AG09309 (cell line): Measurements from ENCODE around the gene DCANP1.

ENCODE experiments used
- DNase-seq: peaks from one replicate; pipeline ENCODE4 v3.0.0-alpha.2; 2010; ENCODE audit warnings: low read depth
- H3K4me3 ChIP-seq: 2 replicates; pipeline ENCODE4 v1.5.1; 2011; ENCODE audit warnings: mild to moderate bottlenecking, low read depth, low read length, moderate library complexity; ENCODE audit not compliant: control insufficient read depth
- CTCF ChIP-seq: IDR thresholded peaks from 2 replicates; pipeline ENCODE4 v1.5.1; 2011; ENCODE audit warnings: mild to moderate bottlenecking, low read depth, low read length, inconsistent platforms; ENCODE audit not compliant: insufficient read depth, control insufficient read depth; ENCODE audit errors: missing control alignments

DCANP1 gene

GRCh38 chr5:135486131-135487036 is 39.2 kb upstream of the DCANP1 start:
- TF ChIP-seq CTCF: no peak
- H3K4me3 ChIP-seq: no peak overlapping the region
- no peak for DNase-seq

GRCh38 chr5:135484674-135485086 is 37.5 kb upstream of the DCANP1 start:
- TF ChIP-seq CTCF: no peak
- no peak for DNase-seq
- no peak overlapping the region for H3K4me3 ChIP-seq

DNA sequence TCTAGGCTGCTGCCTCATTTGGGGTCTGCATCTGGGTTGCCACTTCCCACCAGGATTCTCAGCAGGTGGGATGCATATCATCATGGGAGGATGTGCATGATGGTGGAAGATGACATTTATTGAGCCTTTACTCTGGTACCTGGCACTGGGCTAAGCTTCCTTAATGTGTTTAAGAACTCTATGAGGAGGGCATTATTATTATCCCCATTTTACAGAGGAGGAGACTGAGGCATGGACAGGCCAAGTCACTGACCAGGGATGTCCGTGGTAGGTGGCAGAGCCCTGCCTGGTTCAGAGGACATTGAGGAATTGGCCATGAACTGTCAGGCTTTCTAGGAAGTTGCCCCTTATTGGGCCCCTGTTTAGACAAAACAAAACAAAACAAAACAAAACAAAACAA is 36.1 kb upstream of the DCANP1 start:
- no peak overlapping the region for H3K4me3 ChIP-seq

GRCh38 chr5:135482381-135482933 is 35.3 kb upstream of the DCANP1 start:
- TF ChIP-seq CTCF: no peak
- no peak for DNase-seq

More for the DNA sequence above, 36.1 kb upstream of the DCANP1 start:
- no peak for TF ChIP-seq CTCF
- no peak for DNase-seq

DNA sequence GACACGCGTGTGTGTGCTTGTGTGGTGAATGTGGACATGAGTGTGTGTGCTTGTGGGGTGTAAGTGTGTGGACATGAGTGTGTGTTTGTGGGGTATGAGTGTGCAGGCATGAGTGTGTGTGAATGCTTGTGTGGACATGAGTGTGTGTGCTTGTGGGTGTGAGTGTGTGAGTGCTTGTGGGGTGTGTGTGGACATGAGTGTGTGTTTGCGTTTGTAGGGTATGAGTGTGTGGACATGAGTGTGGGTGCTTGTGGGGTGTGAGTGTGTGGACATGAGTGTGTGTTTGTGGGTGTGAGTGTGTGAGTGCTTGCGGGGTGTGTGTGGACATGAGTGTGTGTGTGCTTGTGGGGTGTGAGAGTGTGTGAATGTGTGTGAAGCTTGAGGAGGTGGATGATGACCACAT is 34.8 kb upstream of the DCANP1 start:
- H3K4me3 ChIP-seq: no peak overlapping the region
- no peak for TF ChIP-seq CTCF
- no peak for DNase-seq

More at GRCh38 chr5:135482381-135482933, 35.3 kb upstream of the DCANP1 start:
- no peak overlapping the region for H3K4me3 ChIP-seq

- no peak for TF ChIP-seq CTCF
- no peak overlapping the region for H3K4me3 ChIP-seq
- DNase-seq: no peak
Observed at GRCh38 chr5:135481387-135481786, 34.2 kb upstream of the DCANP1 start.
